Muscle of back (tissue), 11 donors: Measurements from ENCODE around the gene ARHGEF33. TPM values are rescaled to one million over a fixed set of nuclear protein-coding genes. Genes with fewer than 3 reads are reported as not detected.
"Not testable (repeated sequence)": the region's sequence is repeated elsewhere in the genome, so short reads cannot be mapped to it uniquely, and the experiment has no call there.

ENCODE experiments used
- DNase-seq, 3 donors: peaks; one replicate each; pipeline versions ENCODE4 v3.0.0 to v3.0.0-alpha.2; 2013
- polyA plus RNA-seq, 10 donors: library from polyadenylated mRNA; unstranded; fragments of 120-200 nt; gene quantifications; one replicate each; pipeline ENCODE4 v1.2.1, GENCODE V29; 2013; ENCODE audit not compliant: insufficient read length in 10 of 10

Gene ARHGEF33
- polyA plus RNA-seq, 10 donors: 0.79 to 1.8 (median 1.4) TPM

- no peak for DNase-seq
These were observed 18.3 kb downstream of the ARHGEF33 start for GRCh38 chr2:38907743-38908562.

DNA sequence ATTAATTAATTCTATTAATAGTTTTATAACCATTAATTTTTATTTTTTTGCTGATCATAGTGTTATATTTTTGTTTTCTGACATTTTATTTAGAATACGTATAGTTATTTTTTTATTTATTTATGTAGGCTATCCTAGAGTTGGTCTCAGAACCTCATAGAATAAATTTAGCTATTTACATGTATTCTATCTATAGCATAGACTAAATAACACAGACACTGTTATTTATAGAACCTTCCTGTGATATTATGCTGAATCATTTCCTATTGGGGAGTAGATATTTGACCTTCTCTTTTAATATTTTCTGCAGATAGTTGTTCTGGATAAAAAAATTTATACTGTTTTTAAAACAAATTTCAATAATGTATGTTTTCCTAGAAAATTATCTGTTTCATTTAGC lies 20.2 kb downstream of the ARHGEF33 start:
- no peak for DNase-seq

DNA sequence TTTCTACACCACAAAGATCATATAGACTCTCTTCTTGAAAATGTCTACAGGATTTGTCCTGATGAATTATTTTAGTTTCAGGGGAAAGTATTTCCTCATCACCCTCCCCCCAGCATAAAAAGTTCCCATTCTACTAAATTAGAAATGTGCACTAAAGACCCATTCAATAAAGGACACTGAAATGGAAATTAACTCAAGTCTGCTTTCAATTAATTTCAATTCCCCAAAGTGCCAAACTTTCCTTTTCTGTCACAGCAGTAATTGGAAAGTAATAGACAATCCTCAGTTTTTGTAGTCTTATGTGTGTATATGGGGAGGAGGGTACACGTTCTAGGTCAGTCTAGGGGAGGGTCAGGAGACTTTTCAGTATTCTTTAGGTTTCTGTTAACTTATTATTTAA lies 21.5 kb downstream of the ARHGEF33 start:
- DNase-seq: no peak

- no peak for DNase-seq
These were observed 22.9 kb downstream of the ARHGEF33 start for GRCh38 chr2:38912619-38913018.

- no peak for DNase-seq
These were observed 32.7 kb downstream of the ARHGEF33 start for GRCh38 chr2:38922389-38922788.

- no peak for DNase-seq
These were observed 33.2 kb downstream of the ARHGEF33 start for GRCh38 chr2:38922902-38923301.

DNA sequence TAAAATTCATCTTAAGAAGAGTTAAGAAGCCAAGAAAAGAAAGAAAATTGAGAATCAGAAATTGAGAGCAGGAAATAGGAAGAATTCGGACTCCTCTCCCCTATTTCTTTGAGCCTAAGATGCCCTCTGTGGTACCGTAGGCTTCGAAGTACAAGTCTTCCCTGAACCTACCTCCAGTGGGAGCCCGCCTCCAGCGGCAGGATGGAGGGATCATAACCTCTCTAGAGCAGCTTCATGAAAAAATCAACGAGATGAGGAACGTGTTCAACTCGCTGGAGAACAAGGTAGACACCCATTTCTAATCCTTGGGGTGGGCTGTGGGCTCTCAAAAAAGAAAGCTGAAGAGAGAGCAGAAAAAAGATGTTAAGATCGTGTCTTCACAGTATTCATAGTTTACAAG lies 36.3 kb downstream of the ARHGEF33 start:
- DNase-seq: no peak

DNA sequence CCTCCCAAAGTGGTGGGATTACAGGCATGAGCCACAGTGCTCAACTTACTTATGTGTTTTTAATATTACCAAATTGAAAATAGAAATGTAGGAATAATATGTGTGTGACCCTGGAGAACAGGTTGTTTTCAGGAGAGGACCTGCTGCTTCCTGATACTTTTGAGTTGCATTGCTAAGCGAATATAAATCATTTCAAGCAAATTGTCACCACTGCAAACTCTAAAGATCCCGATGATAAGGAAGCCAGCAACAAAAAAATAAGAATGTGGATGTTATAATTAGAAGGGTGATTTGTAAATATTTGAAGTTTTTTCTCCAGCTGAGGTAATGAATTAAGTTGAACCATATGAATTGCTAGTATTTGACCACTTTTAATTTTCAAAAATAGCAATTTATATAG lies 40.9 kb downstream of the ARHGEF33 start:
- no peak for DNase-seq

GRCh38 chr2:38932586-38932985 lies 42.9 kb downstream of the ARHGEF33 start:
- DNase-seq: no peak

GRCh38 chr2:38933653-38934052 lies 44.0 kb downstream of the ARHGEF33 start:
- peak in 1 of 3 donors; percentile 47 for DNase-seq

GRCh38 chr2:38934742-38935141 lies 45.1 kb downstream of the ARHGEF33 start:
- DNase-seq: no peak

GRCh38 chr2:38935568-38936172 lies 46.0 kb downstream of the ARHGEF33 start:
- DNase-seq: peak in 1 of 3 donors; percentile 11

- DNase-seq: not testable (repeated sequence)
These were observed 46.8 kb downstream of the ARHGEF33 start for GRCh38 chr2:38936516-38936915.

DNA sequence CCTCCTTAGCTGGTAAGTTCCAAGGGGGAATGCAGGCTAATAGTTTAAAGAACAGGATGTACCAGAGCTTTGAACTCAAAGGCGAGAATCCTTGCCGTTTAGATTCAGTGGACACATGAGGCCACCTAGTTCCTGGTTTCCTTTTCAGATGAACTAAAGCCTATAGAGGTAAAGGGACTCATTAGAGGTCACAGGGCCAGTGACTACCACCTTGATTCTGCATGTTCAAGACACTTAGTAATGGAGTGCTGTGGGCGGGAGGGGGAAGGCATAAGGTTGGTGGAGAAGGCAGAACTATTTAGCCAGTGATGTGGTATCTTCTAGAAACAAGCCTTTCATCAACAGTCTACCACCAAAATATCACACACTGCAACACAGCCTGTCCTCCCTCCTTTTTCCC lies 47.9 kb downstream of the ARHGEF33 start:
- DNase-seq: no peak

DNA sequence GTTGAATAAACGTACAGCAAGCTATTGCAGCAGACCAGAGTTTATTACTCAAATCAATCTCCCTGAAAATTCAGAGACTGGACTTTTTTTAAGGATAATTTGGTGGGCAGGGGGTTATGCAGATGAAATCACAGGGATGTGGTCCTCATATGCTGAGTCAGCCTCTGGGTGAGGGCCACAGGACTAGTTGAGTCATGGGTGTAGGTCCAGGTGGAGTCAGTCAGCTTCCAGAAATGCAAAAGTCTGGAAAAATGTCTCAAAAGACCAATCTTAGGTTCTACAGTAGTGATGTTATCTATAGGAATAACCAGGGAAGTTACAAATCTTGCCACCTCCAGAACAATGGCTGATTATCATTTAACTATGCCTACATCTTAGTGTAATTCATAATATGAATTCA lies 51.1 kb downstream of the ARHGEF33 start:
- no peak for DNase-seq

GRCh38 chr2:38943784-38944183 lies 54.1 kb downstream of the ARHGEF33 start:
- DNase-seq: no peak

- peak in 1 of 3 donors; percentile 48 for DNase-seq
These were observed 55.7 kb downstream of the ARHGEF33 start for GRCh38 chr2:38945372-38945771.

GRCh38 chr2:38945911-38946310 lies 56.2 kb downstream of the ARHGEF33 start:
- DNase-seq: peak in 1 of 3 donors; percentile 24

GRCh38 chr2:38947241-38948239 lies 57.9 kb downstream of the ARHGEF33 start:
- DNase-seq: peak; percentile 28 to 63 (median 49)

- no peak for DNase-seq
These were observed 58.8 kb downstream of the ARHGEF33 start for GRCh38 chr2:38948387-38948882.

GRCh38 chr2:38948995-38949394 lies 59.3 kb downstream of the ARHGEF33 start:
- no peak for DNase-seq

DNA sequence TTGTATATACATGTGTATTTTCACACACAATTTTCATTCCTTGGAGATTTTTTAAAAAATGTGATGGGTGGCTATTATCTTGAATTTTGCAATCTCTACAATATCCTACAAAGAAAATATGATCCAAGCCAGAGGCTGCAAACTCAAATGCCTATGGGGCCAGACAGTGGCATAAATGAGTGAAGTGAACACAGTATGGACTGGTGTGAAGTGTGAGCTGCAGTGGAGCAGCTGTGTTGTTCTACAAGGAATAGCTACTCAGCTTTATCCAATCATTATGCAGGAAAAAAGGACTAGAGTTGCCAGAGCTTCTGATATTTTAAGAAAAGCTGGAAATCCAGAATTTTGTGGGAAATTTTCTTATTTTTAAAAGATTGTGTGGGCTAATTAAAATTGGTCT lies 62.1 kb downstream of the ARHGEF33 start:
- DNase-seq: no peak
